DMS 273 (cell line): Measurements from ENCODE around the gene MTF1.

Source experiments
- DNase-seq: peaks from one replicate; lab custom pipeline; 2025; ENCODE audit not compliant: unreplicated experiment; lab: John Stamatoyannopoulos, UW

MTF1 gene

DNA sequence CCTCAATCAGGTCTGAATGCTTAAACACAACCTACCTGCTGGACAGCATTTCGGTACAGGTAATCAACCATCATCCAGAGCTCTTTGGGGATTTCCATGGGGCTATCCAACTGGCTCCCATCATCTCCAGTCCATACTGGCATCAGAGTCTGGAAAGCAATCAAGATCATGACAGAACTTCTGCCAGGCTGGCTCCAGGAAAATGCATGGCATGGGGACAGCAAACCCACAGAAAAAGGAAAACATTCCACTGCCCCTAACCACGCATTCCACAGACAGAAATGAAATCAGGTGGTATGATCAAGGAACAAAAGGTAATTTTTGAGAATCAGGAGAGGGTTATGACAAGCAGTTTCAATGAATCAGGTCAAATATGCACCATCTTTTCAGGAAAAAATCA, 9.1 kb upstream of the MTF1 start:
- no peak for DNase-seq

DNA sequence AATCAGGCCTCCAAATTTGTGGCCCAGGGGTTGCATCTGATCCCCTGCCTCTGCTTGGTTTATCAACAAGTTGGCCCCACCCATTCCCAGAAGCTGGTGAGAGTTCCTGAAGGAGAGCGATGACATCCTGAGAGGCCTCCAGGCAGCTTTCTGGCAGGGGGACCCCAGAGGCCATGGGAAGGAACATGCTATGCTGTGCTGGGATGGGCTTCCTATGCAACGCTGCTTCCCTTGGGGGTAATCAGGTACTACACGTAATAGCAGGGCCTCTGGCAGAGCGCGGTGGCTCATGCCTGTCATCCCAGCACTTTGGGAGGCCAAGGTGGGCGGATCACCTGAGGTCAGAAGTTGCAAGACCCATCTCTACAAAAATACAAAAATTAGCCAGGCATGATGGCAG, 8.4 kb upstream of the MTF1 start:
- no peak for DNase-seq

DNA sequence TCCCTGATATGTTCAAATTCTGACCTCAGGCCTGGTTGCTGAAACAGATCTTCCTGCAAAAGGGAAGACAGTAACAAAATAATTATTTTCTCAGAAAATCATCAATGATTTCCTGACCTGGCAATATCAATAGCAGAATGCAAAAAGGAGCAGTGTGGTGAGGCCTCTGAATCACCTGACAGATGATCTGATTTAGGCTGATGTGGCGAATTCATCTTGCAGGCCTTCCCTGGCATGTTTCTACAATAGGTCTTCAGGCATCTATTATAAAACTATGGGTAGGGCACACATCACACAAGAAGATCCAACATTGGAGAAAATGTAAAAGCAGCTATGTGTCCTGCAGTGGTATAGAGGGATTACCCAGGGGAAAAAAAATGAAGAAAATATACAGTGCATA, 7.1 kb upstream of the MTF1 start:
- DNase-seq = no peak

DNA sequence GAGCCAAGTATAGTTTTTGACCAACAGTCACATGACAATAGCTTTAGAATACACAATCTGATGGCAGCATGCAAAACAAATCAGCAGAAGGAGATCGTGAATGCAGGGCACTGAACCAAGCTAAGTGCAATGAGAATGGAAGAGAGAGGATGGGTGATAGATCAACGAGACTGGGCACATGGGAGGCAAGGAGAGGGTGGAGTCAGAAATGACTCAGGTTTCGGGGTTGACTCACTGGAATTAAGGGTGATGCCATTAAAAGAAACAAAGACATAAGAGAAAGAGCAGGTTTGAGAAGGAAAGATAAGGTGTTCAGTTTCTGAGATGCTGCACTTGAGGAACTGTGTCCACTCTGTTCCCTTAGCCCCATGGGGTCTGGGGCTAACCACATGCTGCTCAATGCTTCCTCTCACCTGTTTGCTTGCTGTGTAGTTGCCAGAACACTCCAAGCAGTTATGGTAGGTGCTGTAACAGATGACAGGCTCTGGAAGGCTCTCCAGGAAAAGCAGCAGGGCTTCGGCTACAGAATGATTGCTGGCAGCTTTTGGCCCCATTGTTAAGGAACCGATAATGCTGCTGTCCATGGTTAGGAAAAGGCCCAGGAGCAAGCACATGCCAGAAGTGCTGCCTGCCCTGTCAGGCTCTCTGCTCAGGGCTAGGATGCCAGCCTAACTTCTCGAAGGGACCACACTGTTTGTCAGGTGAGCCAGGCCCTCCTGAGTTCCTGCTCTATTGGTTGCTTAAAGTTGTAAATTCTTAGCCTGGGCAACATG, 6.1 kb upstream of the MTF1 start:
- no peak for DNase-seq

DNA sequence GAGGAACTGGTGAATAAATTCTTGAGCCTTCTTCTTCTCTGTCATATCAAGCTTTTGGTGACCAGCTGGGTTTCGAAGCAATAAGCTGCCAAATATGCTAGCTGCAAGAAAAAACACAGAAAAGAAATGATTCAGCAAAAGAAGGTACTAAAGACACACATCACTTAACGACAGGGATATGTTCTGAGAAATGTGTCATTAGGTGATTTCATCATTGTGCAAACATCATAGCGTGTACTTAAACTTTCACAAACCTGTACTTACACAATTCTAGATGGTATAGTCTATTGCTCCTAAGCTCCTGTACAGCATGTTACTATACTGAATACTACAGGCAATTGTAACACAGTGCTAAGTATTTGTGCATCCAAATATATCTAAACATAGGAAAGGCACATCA, 2.9 kb upstream of the MTF1 start:
- DNase-seq = no peak

DNA sequence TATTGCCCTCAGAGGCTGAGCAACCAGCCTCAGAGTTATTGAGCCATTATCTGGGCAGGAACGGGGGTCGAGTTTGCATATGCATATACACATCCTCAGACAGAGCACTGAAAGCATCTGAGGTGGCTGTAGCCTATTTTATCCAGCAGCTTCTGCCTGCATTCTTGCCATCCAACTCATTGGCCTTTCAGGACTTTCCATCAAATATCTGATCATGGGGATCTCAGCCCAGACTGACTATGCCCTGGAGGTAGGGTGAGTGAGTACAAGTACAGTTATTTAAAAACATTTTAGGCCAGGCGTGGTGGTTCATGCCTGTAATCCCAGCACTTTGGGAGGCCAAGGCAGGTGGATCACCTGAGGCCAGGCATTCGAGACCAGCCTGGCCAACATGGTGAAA, 1.8 kb upstream of the MTF1 start:
- DNase-seq = no peak

DNA sequence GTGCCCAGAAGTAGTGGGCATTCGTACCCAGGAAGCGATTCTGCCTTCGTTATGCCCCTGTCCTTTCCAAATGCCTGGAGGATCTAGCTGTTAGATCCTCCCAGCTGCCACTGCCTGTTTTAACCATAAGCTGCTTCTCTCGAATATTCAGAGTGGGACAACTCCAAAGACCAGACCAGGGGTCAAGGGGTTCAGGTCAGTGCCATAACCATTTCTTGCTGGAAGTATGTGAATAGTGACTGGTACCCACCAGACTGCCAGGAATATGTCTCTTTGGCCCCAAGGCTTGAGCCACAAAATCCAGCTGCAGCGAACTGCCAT, 914 bp upstream of the MTF1 start:
- no peak for DNase-seq

DNA sequence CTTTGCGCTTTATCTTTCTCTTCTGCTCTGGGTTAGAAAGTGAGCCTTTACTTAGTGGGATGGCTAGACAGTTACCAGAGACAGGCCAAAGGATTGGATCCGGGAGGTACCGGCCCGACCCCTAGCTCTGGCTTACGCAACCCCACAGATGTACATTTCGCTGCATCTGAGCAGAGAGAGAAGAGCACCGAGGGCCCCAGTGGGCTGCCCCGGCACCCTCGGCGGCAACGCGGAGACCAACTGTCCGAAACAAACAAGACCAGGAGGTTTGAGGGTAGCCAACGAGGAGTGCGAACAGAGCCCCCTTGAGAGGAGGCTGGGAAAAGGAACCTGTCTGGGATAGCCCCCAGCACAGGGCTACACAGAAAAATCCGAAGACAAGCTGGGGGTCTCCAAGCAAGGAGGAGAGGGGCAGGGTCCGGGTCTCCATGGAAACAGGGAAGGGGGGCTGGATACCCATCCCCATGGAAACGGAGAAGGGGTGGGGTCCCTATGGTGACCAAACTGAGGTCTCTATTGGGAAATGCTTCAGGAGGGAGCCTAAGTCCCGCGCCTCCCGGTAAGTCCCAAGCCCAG, 373 bp downstream of the MTF1 start:
- no peak for DNase-seq

DNA sequence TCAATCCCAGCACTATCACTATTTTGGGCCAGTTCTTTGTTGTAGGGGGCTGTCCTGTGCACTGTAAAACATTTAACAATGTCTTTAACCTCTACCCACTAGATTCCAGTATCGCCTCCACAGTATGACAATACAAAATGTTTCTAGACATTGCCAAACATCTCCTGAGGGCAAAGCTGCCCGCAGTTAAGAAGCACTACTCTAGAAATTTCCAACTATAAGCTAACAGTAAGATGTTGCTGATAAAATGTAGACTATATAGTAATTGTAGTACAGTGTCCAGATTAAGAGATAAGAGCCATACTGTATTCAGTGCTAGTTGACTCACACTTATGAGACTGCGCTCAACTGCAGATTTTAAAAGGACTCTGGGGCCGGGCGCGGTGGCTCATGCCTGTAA, 5.0 kb downstream of the MTF1 start:
- no peak for DNase-seq

DNA sequence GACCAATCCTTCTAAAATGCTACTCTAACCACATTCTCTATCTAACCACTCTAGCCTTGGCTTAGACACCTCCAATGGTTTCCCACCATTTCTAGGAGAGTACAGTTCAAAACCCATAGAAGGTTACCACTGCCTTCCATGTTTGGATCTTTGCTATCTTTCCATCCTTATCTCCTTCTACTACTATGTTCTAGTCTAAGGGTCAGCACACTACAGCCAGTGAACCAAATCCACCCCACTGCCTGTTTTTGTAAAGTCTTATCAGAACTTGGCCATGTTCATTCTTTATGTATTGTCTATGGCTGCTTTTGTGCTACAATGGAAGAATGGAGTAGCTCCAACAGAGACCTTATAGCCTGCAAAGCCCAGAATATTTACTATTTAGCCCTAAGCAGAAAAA, 6.2 kb downstream of the MTF1 start:
- no peak for DNase-seq

DNA sequence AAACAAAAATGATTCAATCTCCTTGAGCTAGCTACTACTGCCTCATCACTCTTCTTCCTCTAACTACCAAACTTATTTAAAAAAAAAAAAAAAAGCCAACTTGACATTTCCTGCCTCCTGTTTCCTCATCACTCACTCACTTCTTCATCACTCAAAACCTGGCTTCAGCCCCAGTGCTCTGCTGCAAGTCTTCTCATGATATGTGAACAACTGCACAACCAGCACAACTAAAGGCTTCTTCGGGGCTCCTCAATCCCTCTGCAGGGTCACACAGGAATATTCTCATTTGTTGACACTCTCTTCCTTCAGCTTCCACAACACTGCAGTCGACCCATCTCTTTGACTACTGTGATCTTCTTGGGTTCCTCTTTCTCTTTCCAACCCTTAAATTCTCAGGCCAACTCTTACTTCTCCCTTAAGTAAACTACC, 7.6 kb downstream of the MTF1 start:
- no peak for DNase-seq

DNA sequence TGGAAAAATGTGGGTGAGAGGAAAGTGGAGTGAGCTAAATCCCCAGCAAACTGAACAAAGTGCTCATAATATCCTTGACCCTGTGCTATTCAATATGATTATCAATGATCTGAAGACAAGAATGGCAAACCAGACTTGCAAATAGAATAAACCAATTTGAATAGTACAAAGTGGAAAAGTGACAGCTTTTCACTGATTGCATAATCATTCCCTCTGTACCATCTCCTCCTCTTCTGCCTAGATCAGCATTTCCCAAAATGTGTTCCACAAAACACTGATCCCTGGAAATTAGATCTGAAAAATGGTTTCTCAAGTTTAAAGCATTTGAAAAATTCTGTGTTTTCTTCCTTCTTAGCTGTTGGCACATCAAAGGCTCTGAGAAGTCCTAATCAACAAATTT, 8.1 kb downstream of the MTF1 start:
- no peak for DNase-seq

DNA sequence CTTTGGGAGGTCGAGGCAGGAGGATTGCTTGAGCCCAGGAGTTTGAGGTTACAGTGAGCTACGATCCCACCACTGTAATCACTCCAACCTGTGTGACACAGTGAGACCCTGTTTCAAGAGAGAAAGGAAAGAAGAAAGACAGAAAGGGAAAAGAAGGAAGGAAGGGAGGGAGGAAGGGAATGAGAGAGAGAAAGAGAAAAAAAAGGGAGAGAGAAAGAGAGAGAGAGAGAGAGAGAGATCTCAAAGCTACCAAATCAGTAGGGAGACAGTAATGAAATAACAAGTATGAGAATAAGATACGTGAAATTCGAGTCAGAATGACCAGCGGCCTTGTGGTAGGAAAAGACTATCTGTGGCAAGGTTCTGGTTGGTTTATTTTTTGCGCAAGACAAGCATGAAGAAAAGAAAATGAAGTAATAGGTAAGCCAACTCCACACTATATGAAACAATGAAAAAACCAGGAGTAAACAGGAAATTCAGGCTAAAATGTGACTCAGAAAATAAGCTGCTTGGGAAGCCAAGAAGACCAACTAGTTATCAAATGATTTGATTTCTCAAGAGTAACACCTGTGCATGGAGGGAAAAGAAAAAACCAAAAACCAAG, 8.9 kb downstream of the MTF1 start:
- DNase-seq = no peak

DNA sequence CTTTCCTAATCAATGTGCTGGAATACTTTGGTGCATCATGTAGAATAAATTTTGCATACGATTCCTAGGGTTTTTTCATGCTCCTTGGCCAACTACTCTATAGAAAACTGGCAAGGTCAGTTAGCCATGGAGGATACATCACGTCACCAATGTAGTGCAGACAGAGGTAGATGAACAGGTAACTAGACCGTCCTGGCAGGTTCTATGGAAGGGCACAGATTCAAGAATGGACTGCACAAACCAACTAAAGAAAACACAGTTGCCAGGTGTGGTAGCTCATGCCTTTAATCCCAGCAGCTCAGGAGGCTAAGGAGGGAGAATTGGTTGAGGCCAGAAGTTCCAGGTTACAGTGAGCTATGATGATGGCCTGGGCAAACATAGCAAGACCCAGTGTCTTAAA, 9.9 kb downstream of the MTF1 start:
- no peak for DNase-seq

DNA sequence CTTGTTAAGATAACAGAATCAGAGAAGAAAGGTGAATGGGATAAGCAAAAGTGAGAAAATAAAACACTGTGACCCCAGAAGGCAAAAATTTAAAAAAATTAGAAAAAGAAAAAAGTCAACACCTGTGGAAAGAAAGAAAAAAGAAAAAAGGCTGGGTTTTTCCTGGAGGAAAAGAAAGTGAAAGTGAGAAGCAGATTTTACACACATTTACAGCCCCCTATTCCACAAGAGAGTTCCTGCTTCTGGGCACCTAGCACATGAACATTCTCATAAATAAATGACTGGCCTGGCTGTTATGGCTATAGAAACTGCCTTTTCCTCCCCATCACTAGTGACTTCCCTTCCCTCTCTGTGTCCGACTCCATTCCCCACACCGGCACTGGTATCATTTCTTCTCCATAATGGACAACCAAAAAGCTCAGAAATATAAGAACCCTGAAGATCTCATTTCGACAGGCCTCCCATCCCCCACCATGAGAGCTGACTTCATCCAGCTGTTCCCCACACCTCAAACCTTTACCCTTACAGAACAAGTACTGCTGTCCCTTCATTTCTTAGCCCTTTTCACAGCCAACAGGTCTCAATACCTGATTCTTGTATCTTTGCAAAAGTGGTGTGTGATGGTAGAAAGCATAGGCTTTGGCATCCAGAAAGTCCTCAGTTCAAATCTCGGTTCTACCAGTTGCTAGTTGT, 12.6 kb downstream of the MTF1 start:
- DNase-seq = no peak

DNA sequence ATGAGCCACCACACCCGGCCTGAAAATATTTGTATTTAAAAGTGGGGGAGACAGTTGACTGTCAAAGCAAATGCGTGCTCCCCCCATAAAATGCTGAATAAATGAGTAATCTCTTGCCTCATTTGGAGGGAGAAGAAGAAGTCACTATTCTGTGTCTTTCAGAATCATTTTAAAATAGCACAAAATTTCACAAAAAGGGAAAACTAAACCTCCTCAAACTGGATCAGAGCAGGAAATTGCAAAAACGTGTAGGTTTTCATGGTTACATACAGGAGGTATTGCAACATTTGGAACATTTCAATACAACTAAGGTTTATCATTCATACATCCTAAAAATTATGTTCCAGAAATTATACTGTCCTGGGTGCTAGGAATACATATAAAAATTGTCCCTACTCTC, 13.6 kb downstream of the MTF1 start:
- DNase-seq = no peak

DNA sequence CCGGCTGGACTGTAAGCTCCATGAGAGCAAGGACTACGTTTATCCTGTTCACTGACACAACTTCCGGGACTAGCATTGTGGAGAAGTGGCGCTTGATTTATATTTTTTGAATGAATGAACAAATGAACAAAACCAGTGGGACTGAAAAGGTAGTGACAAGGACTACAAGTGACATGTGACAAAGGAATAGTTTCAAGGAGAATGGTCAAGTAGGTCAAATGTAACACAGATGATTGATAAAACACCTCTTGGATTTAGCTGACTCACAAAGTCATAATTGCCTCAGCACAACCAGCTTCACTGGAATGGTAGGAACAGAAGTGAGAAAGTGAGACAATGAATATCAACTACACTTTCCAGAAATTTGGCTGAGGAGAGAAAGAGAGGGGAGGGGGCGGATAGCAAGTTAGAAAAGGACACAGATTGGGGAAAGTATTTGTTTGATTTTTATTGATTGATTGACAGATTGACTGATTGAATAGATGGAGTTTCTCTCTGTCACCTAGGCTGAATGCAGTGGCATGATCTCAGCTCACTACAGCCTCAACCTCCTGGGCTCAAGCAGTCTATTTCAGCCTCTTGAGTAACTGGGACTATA, 14.2 kb downstream of the MTF1 start:
- DNase-seq = no peak

DNA sequence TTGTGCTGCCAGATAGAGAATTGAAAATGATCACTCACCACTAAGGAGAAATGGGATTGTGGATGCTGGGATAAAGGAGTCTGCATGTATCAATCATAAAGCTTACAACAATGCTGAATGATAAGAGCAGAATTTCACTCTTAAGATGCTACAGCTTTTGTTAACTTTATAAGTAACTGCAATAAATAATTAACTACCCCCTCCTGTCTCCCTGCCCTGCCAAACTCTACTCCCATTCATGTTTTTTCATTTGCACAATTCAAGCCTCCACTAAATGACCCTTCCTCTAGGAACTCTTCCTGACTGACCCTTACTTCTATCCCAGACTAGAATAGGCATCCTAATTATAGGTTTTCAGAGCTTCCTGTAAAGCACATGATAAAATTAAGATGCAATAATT, 14.9 kb downstream of the MTF1 start:
- no peak for DNase-seq

DNA sequence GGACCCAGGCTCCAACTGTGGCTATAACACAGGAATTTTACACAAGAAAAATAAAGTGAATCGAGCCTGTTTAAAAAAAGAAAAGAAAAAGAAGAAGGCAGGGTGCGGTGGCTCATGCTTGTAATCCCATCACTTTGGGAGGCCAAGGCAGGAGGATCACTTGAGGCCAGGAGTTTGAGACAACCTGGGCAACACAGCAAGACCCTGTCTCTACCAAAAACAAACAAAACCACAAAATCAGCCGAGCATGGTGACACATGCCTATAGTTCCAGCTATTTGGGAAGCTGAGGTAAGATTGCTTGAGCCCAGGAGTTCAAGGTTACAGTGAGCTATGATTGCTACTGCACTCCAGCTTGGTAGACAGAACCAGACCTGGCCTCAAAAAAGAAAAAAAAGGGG, 17.7 kb downstream of the MTF1 start:
- no peak for DNase-seq

DNA sequence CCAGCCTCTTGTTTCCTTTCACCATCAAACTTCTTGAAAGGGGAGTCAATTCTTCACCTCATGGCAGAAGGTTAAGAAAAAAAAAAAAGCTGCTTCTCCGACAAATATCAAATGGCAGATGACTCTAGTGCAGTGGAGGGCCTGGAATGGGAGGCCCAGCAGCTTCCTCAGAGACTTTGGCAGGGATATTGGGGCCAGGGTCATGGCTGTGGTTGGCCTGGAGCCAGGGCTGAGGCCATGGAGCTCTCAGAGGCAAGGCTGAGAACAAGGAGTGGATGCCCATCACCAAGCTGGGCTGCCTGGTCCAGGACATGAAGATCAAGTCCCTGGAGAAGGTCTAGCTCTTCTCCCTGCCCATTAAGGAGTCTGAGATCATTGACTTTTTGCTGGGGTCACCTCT, 18.7 kb downstream of the MTF1 start:
- no peak for DNase-seq

DNA sequence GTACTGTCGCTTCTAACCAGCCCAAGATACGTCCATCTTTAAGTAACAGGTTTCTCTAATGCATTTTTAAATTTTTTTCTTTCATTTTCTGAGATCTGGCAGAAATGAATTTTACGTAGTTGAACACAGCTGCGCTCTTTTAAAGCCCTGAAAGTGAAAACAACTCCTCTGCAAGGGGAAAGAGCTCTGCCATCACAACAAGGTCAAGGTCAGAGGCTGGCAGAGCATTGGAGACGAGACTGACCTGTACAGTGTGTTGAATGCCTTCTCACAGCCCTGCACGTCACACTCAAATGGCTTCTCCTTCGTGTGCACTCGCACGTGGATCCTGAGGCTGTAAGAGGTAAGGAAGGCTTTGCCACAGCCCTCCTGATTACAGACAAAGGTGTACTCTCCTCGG, 19.7 kb downstream of the MTF1 start:
- DNase-seq = no peak

DNA sequence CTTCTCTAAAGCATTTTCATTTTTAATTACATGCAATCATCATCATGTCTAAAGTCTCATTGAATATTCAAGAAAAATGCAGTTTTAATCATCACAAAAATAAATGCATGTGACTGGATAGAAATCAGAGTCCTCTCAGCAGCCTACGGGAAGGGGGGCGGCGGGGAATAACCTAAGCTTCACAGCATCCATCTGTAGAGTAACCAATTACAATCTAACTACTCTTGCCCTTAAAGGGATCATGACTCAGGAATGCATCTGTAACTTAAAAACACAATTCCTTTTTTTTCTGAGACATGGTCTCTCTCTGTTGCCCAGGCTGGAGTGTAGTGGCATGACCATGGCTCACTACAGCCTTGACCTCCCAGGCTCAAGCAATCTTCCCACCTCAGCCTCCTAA, 22.6 kb downstream of the MTF1 start:
- no peak for DNase-seq
